Astrocyte (in vitro differentiated cells and primary cell): ENCODE data around the gene COPZ1. TPM values are rescaled to one million over a fixed set of nuclear protein-coding genes. Genes with fewer than 3 reads are reported as not detected.
A peak's percentile ranks its signal among the peaks of the same experiment; 100 is the strongest.

Experiments used
- DNase-seq: peaks from one replicate; pipeline ENCODE4 v3.0.0-alpha.2; 2010; ENCODE audit warnings: low read depth
- FAIRE-seq: peaks from 2 replicates; lab custom pipeline; 2011; peaks lifted over from hg19 to GRCh38; lab: Jason Lieb, UNC
- H2AFZ ChIP-seq: 2 replicates; pipeline ENCODE4 v1.6.0; 2012; ENCODE audit warnings: low read depth, low read length, inconsistent platforms
- H3K27ac ChIP-seq: 2 replicates; pipeline ENCODE4 v1.5.1; 2011; ENCODE audit warnings: low read depth, low read length, inconsistent platforms
- H3K27me3 ChIP-seq: 2 replicates; pipeline ENCODE4 v1.6.0; 2011; ENCODE audit warnings: low read length, inconsistent platforms; ENCODE audit not compliant: insufficient read depth
- H3K36me3 ChIP-seq: 2 replicates; pipeline ENCODE4 v1.5.1; 2011; ENCODE audit warnings: low read length, inconsistent platforms; ENCODE audit not compliant: insufficient read depth
- H3K4me1 ChIP-seq: 2 replicates; pipeline ENCODE4 v1.5.1; 2011; ENCODE audit warnings: low read length, inconsistent platforms; ENCODE audit not compliant: insufficient read depth
- H3K4me2 ChIP-seq: 2 replicates; pipeline ENCODE4 v1.6.0; 2012; ENCODE audit warnings: low read length, inconsistent platforms
- H3K4me3 ChIP-seq: 2 replicates; pipeline ENCODE4 v1.5.1; 2011; ENCODE audit warnings: low read depth, mild to moderate bottlenecking, low read length, inconsistent platforms; ENCODE audit not compliant: insufficient read depth
- H3K79me2 ChIP-seq: 2 replicates; pipeline ENCODE4 v1.6.0; 2012; ENCODE audit warnings: mild to moderate bottlenecking, low read length, inconsistent platforms; ENCODE audit not compliant: insufficient read depth
- H3K9ac ChIP-seq: 2 replicates; pipeline ENCODE4 v1.6.0; 2012; ENCODE audit warnings: mild to moderate bottlenecking, low read length, inconsistent platforms
- H3K9me3 ChIP-seq: 2 replicates; pipeline ENCODE4 v1.5.1; 2012; ENCODE audit warnings: low read depth, mild to moderate bottlenecking, low read length, inconsistent platforms; ENCODE audit not compliant: insufficient read depth
- H4K20me1 ChIP-seq: 2 replicates; pipeline ENCODE4 v1.6.0; 2012; ENCODE audit warnings: low read length, inconsistent platforms; ENCODE audit not compliant: insufficient read depth
- H3K27ac Mint-ChIP-seq: one replicate; pipeline ENCODE4 v1.8.0; 2021; ENCODE audit warnings: mild to moderate bottlenecking, mixed read lengths; ENCODE audit not compliant: unreplicated experiment
- H3K27me3 Mint-ChIP-seq: one replicate; pipeline ENCODE4 v1.8.0; 2021; ENCODE audit warnings: low read depth, mixed read lengths; ENCODE audit not compliant: unreplicated experiment
- H3K36me3 Mint-ChIP-seq: one replicate; pipeline ENCODE4 v1.8.0; 2021; ENCODE audit warnings: low read depth, mixed read lengths; ENCODE audit not compliant: unreplicated experiment
- H3K4me1 Mint-ChIP-seq: one replicate; pipeline ENCODE4 v1.8.0; 2021; ENCODE audit warnings: low read depth, mixed read lengths; ENCODE audit not compliant: unreplicated experiment
- H3K4me3 Mint-ChIP-seq: one replicate; pipeline ENCODE4 v1.8.0; 2021; ENCODE audit warnings: mild to moderate bottlenecking, moderate library complexity, mixed read lengths; ENCODE audit not compliant: unreplicated experiment
- H3K9me3 Mint-ChIP-seq: one replicate; pipeline ENCODE4 v1.8.0; 2021; ENCODE audit warnings: mild to moderate bottlenecking, mixed read lengths; ENCODE audit not compliant: unreplicated experiment
- CTCF ChIP-seq: IDR thresholded peaks from 2 replicates; pipeline ENCODE4 v1.5.1; 2011; ENCODE audit warnings: low read depth, mild to moderate bottlenecking, inconsistent platforms, low read length, moderate library complexity; ENCODE audit not compliant: insufficient read depth
- EZH2 ChIP-seq: IDR thresholded peaks from 2 replicates; pipeline ENCODE4 v1.6.1; 2012; ENCODE audit warnings: mild to moderate bottlenecking, low read length, inconsistent platforms; ENCODE audit not compliant: insufficient read depth
- total RNA-seq: library from RNA; stranded (reverse); gene quantifications from 2 replicates; pipeline ENCODE4 v1.2.1, GENCODE V29; 2021

Gene COPZ1
- total RNA-seq, 1 donor from 2014 or later: 136 TPM

DNA sequence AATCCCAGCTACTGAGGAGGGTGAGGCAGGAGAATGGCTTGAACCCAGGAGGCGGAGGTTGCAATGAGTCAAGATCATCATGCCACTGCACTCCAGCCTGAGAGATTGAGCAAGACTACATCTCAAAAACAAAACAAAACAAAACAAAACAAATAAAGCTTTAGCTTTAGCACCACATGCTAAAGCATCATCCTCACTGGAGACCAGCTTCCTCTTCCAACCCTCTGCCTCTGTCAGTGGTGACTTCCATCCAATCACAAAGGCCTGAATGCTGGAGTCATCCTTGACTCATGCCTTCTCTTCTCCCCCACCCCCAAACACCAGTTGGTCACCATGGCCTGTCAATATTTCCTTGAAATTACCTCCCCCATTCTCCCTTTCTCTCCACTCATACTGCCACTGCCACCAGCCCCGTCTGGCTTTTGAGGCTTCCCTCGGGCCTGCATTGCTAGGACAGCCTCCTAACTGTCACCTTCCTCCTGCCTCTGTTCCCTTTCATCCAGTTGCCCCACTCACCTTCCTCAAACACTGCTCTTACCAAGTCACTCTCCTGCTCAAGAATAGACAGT is 58.2 kb downstream of the COPZ1 start:
- H3K27me3 Mint-ChIP-seq: no peaks in the 10 kb centered on the region
- Histone ChIP-seq H3K4me3 (no peak overlapping the region), H2AFZ (peak overlapping the region; percentile 18), H3K36me3 (no peaks in the 10 kb centered on the region), H3K9ac (no peak overlapping the region), H3K27ac (peak overlapping the region; percentile 49), H3K4me1 (peaks cover 17% of the 10 kb centered on the region), H3K27me3 (no peaks in the 10 kb centered on the region), H4K20me1 (peaks cover 4% of the 10 kb centered on the region), H3K9me3 (no peaks in the 10 kb centered on the region), H3K4me2 (peak overlapping the region; percentile 43), H3K79me2 (no peaks in the 10 kb centered on the region)
- TF ChIP-seq EZH2: no peak
- TF ChIP-seq CTCF: no peak
- DNase-seq: peak; percentile 70
- H3K27ac Mint-ChIP-seq: peak overlapping the region; percentile 84
- H3K36me3 Mint-ChIP-seq: peaks cover 11% of the 10 kb centered on the region
- H3K9me3 Mint-ChIP-seq: peaks cover 1% of the 10 kb centered on the region
- no peak for FAIRE-seq
- peaks cover 26% of the 10 kb centered on the region for H3K4me1 Mint-ChIP-seq
- peak overlapping the region; percentile 40 for H3K4me3 Mint-ChIP-seq

- peak within 1 kb of the TSS; percentile 52 for H3K4me3 Mint-ChIP-seq
- peaks cover 11% of the 10 kb centered on the region for H3K36me3 Mint-ChIP-seq
- Histone ChIP-seq H3K79me2 (no peaks in the 10 kb centered on the region), H3K4me3 (no peak within 1 kb of the TSS), H2AFZ (no peak within 1 kb of the TSS), H3K4me1 (peaks cover 7% of the 10 kb centered on the region), H3K27me3 (no peaks in the 10 kb centered on the region), H3K4me2 (no peak within 1 kb of the TSS), H3K27ac (no peak within 1 kb of the TSS), H3K9ac (no peak within 1 kb of the TSS), H3K36me3 (no peaks in the 10 kb centered on the region), H3K9me3 (no peaks in the 10 kb centered on the region), H4K20me1 (no peaks in the 10 kb centered on the region)
- peak within 1 kb of the TSS; percentile 41 for H3K27ac Mint-ChIP-seq
- peaks cover 1% of the 10 kb centered on the region for H3K9me3 Mint-ChIP-seq
- H3K4me1 Mint-ChIP-seq: peaks cover 29% of the 10 kb centered on the region
- TF ChIP-seq CTCF (no peak), EZH2 (no peak)
- no peaks in the 10 kb centered on the region for H3K27me3 Mint-ChIP-seq
- DNase-seq (no peak), FAIRE-seq (no peak)
Observed at GRCh38 chr12:54384591-54385041, 59.7 kb downstream of the COPZ1 start, which contains the start of gene ZNF385A. TSS of gene ZNF385A (minus strand) at chr12:54384733. CDS start at chr12:54384514, 219 bp downstream.

DNA sequence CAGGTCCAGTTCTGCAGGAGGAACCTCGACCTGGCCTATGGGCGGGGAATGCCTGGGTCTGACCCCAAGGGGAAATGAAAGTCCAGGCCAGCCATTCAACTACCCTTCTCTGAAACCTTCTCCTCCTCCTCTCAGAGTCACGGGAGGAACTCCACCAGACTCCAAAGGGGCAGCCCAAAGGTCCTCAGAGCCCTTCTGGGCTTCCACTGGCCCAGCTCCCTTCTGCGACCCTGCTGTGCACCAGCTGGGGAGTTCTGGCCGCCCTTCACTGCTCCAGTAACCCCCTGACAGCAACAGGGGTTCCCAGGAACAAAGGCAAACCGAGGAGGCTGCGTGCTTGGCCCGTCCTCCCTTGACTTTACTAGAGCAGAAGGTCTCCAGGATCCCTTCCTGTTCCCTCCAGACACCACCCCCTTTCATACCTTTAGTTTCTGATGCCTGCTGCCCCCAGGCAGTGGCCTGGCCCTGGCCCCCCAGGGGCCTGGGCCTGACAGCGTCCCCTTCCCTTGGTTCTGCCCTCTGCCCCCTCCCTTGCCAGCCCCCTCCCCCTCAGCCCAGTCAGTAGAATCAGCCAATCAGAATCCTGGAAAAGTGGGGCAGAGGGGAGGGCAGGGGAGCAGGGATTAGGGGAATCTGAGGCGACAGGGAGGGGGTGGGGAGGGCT is 60.5 kb downstream of the COPZ1 start:
- H3K9me3 ChIP-seq: no peaks in the 10 kb centered on the region
- H3K36me3 Mint-ChIP-seq: peaks cover 11% of the 10 kb centered on the region
- H3K4me1 Mint-ChIP-seq: peaks cover 30% of the 10 kb centered on the region
- H2AFZ ChIP-seq: no peak overlapping the region
- no peak for TF ChIP-seq CTCF
- no peak for TF ChIP-seq EZH2
- H3K4me3 ChIP-seq: no peak overlapping the region
- no peak for DNase-seq
- H3K4me1 ChIP-seq: peaks cover 7% of the 10 kb centered on the region
- H3K27ac Mint-ChIP-seq: no peak overlapping the region
- H3K4me3 Mint-ChIP-seq: no peak overlapping the region
- H3K4me2 ChIP-seq: no peak overlapping the region
- peaks cover 1% of the 10 kb centered on the region for H3K9me3 Mint-ChIP-seq
- H3K27me3 ChIP-seq: no peaks in the 10 kb centered on the region
- H4K20me1 ChIP-seq: no peaks in the 10 kb centered on the region
- no peak for FAIRE-seq
- H3K27ac ChIP-seq: no peak overlapping the region
- no peaks in the 10 kb centered on the region for H3K27me3 Mint-ChIP-seq
- no peaks in the 10 kb centered on the region for H3K79me2 ChIP-seq
- no peak overlapping the region for H3K9ac ChIP-seq
- no peaks in the 10 kb centered on the region for H3K36me3 ChIP-seq
